ENCODE results near the gene AGO4. TPM values are rescaled to one million over a fixed set of nuclear protein-coding genes. Genes with fewer than 3 reads are reported as not detected.

AGO4 gene
- total RNA-seq, 3 donors from 2014 or later (not counting 1 experiment from before 2014, with no cell fraction given), result 21.8 to 32.0 (median 31.7) TPM

GRCh38 chr1:35854989-35855700, 47.3 kb downstream of the AGO4 start:
- Mint-ChIP-seq H3K4me3 (no peak overlapping the region), H3K27me3 (ENCODE audit: low read depth in 2 of 2) (no peaks in the 10 kb centered on the region), H3K4me1 (no peaks in the 10 kb centered on the region), H3K9me3 (no peaks in the 10 kb centered on the region), H3K36me3 (peaks cover 33% of the 10 kb centered on the region), H3K27ac (no peak overlapping the region)
- Histone ChIP-seq H3K27ac (ENCODE audit: low read length) (no peak overlapping the region), H3K36me3 (ENCODE audit: control insufficient read depth, insufficient read depth, low read length) (peaks cover 44% of the 10 kb centered on the region), H3K27me3 (ENCODE audit: control insufficient read depth, insufficient read depth, low read length) (no peaks in the 10 kb centered on the region), H3K4me3 (ENCODE audit: low read length) (no peak overlapping the region), H3K4me1 (ENCODE audit: control insufficient read depth, insufficient read depth, low read length) (no peaks in the 10 kb centered on the region), H3K9me3 (ENCODE audit: control insufficient read depth, insufficient read depth, low read length) (no peaks in the 10 kb centered on the region)
- no peak for TF ChIP-seq CTCF (IDR thresholded peaks at IDR 0.05)
- WGBS (ENCODE audit: insufficient coverage), result 89% methylated on average over 8 of the region's 9 CpGs
- ATAC-seq, result no peak
- intact Hi-C loops (cut with micrococcal nuclease), result no loop called here
- no peak for DNase-seq

DNA sequence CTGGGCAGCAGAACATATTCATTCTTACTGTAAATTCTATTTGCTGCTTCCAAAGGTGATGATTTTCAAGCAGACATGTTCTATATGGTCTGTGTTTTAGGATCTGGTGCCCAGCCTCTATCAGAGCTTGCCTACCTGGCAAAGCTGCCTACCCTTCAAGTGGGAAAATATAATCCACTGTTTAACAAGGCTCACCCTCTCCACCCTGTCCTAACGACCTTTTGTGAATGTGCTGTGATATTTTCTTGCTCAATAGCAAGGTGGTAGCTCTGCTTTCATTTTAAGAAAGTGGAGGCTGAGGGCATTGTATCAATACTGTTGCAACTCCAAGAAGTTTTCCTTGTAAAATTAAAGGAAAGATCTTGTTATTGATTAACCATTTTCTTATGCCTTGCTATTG, 49.1 kb downstream of the AGO4 start:
- no peaks in the 10 kb centered on the region for H3K4me1 Mint-ChIP-seq
- no peak overlapping the region for H3K27ac Mint-ChIP-seq
- intact Hi-C loops (cut with micrococcal nuclease), result no loop called here
- H3K27ac ChIP-seq (ENCODE audit: low read length), result no peak overlapping the region
- peaks cover 27% of the 10 kb centered on the region for H3K36me3 Mint-ChIP-seq
- no peak for ATAC-seq
- no peak for DNase-seq
- no CpG with 5 or more reads among the region's 1 CpG for WGBS (ENCODE audit: insufficient coverage)
- no peak for TF ChIP-seq CTCF (IDR thresholded peaks at IDR 0.05)
- H3K27me3 Mint-ChIP-seq (ENCODE audit: low read depth in 2 of 2), result no peaks in the 10 kb centered on the region
- H3K9me3 ChIP-seq (ENCODE audit: control insufficient read depth, insufficient read depth, low read length), result no peaks in the 10 kb centered on the region
- H3K4me1 ChIP-seq (ENCODE audit: control insufficient read depth, insufficient read depth, low read length), result no peaks in the 10 kb centered on the region
- H3K27me3 ChIP-seq (ENCODE audit: control insufficient read depth, insufficient read depth, low read length), result no peaks in the 10 kb centered on the region
- no peak overlapping the region for H3K4me3 Mint-ChIP-seq
- no peaks in the 10 kb centered on the region for H3K9me3 Mint-ChIP-seq
- no peak overlapping the region for H3K4me3 ChIP-seq (ENCODE audit: low read length)
- H3K36me3 ChIP-seq (ENCODE audit: control insufficient read depth, insufficient read depth, low read length), result peaks cover 30% of the 10 kb centered on the region

DNA sequence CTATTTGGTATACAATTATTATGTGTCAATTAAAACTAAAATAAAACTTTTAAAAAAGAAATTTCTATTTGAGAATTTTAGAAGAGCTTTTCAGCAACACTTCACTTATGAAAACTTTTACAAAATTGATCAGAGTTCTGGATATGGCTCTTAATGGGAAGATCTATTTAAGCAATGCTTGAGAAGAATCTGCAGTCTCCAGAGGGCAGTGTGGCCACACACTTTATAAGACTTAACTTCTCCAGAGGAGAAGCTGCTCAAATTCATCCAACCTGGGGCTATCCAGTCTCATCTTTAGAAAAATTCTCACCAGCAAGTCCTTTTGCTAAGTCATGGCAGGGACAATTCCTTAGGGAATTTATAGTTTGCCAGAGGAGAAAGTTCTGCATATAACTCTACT, 50.0 kb downstream of the AGO4 start:
- DNase-seq (no peak), ATAC-seq (no peak)
- no peak for TF ChIP-seq CTCF (IDR thresholded peaks at IDR 0.05)
- Histone ChIP-seq H3K4me3 (ENCODE audit: low read length) (no peak overlapping the region), H3K27ac (ENCODE audit: low read length) (no peak overlapping the region), H3K9me3 (ENCODE audit: control insufficient read depth, insufficient read depth, low read length) (no peaks in the 10 kb centered on the region), H3K4me1 (ENCODE audit: control insufficient read depth, insufficient read depth, low read length) (no peaks in the 10 kb centered on the region), H3K36me3 (ENCODE audit: control insufficient read depth, insufficient read depth, low read length) (peaks cover 23% of the 10 kb centered on the region), H3K27me3 (ENCODE audit: control insufficient read depth, insufficient read depth, low read length) (no peaks in the 10 kb centered on the region)
- H3K27ac Mint-ChIP-seq, result no peak overlapping the region
- H3K4me3 Mint-ChIP-seq, result no peak overlapping the region
- no peaks in the 10 kb centered on the region for H3K9me3 Mint-ChIP-seq
- no peaks in the 10 kb centered on the region for H3K27me3 Mint-ChIP-seq (ENCODE audit: low read depth in 2 of 2)
- intact Hi-C loops (cut with micrococcal nuclease), result no loop called here
- peaks cover 25% of the 10 kb centered on the region for H3K36me3 Mint-ChIP-seq
- H3K4me1 Mint-ChIP-seq, result no peaks in the 10 kb centered on the region

DNA sequence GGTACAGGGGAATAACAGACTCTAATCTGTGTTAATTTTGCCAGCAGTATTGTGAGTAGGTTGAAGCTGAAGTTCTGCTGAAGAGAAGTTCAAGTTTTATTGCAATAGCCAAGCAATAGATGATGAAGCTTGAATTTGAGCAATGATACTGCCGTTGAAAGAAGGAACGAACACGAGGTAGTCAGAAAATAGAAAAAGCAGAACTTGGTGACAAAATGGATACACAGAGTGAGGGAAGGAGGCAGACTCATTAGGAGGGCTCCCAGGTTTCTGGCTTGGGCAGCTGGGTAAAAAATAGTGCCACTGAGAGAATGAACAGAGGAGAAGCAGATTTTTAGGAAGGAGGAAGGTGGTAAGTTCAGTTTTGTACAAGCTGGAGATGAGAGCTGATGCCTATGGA, 52.9 kb downstream of the AGO4 start:
- H3K27ac ChIP-seq (ENCODE audit: low read length), result no peak overlapping the region
- Mint-ChIP-seq H3K9me3 (no peaks in the 10 kb centered on the region), H3K27me3 (ENCODE audit: low read depth in 2 of 2) (no peaks in the 10 kb centered on the region), H3K27ac (no peak overlapping the region), H3K4me1 (no peaks in the 10 kb centered on the region), H3K4me3 (no peak overlapping the region), H3K36me3 (peaks cover 4% of the 10 kb centered on the region)
- WGBS (ENCODE audit: insufficient coverage), result 17% methylated on average over 3 of the region's 3 CpGs
- H3K36me3 ChIP-seq (ENCODE audit: control insufficient read depth, insufficient read depth, low read length), result peaks cover 6% of the 10 kb centered on the region
- no peak overlapping the region for H3K4me3 ChIP-seq (ENCODE audit: low read length)
- no peaks in the 10 kb centered on the region for H3K4me1 ChIP-seq (ENCODE audit: control insufficient read depth, insufficient read depth, low read length)
- no peaks in the 10 kb centered on the region for H3K27me3 ChIP-seq (ENCODE audit: control insufficient read depth, insufficient read depth, low read length)
- no peak for TF ChIP-seq CTCF (IDR thresholded peaks at IDR 0.05)
- intact Hi-C loops (cut with micrococcal nuclease), result no loop called here
- DNase-seq (no peak), ATAC-seq (no peak)
- no peaks in the 10 kb centered on the region for H3K9me3 ChIP-seq (ENCODE audit: control insufficient read depth, insufficient read depth, low read length)

Measured in natural killer cell (primary cell).